Measurements from ENCODE around the gene SH3GL3. TPM values are rescaled to one million over a fixed set of nuclear protein-coding genes. Genes with fewer than 3 reads are reported as not detected.

The SH3GL3 gene
- total and polyA plus RNA-seq, 8 donors: 0.56 to 3.3 (median 1.4) TPM; not detected in 4

DNA sequence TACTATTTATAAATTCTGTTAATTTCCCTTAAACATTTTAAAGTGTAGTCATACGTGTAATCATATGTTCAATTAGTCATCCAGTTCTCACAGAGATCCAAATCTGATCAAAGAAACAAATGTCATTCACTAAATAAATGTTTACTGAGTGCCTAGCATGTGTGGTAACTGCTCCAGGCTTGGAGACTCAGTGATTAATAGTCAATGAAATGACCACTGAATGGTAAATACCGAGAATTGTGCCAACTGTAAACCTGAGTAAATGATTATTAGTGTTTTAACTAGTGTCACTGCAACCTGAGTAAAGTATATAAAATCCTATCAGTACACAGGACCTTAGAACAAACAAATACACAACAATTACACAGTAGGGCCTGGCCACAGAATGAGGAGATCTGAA, 52.3 kb downstream of the SH3GL3 start:
- Histone ChIP-seq H3K9me3 (peaks cover 0 to 12% (median 11%) of the 10 kb centered on the region in 4 donors), H3K27me3 (no peaks in the 10 kb centered on the region), H3K36me3 (no peaks in the 10 kb centered on the region), H3K27ac (no peak overlapping the region), H3K4me1 (no peaks in the 10 kb centered on the region), H3K4me3 (no peak overlapping the region)
- no peak for DNase-seq
- intact Hi-C loops (cut with DNase I; ENCODE audit: low total_unique reads): no loop called here
- WGBS, 5 donors: 53 to 68% (median 61%) methylated on average over 2 of the region's 2 CpGs
- TF ChIP-seq POLR2A (IDR thresholded peaks at IDR 0.05) (no peak), POLR2AphosphoS5 (IDR thresholded peaks at IDR 0.05) (no peak), EP300 (IDR thresholded peaks at IDR 0.05) (no peak)
- TF ChIP-seq, protein P1, sequence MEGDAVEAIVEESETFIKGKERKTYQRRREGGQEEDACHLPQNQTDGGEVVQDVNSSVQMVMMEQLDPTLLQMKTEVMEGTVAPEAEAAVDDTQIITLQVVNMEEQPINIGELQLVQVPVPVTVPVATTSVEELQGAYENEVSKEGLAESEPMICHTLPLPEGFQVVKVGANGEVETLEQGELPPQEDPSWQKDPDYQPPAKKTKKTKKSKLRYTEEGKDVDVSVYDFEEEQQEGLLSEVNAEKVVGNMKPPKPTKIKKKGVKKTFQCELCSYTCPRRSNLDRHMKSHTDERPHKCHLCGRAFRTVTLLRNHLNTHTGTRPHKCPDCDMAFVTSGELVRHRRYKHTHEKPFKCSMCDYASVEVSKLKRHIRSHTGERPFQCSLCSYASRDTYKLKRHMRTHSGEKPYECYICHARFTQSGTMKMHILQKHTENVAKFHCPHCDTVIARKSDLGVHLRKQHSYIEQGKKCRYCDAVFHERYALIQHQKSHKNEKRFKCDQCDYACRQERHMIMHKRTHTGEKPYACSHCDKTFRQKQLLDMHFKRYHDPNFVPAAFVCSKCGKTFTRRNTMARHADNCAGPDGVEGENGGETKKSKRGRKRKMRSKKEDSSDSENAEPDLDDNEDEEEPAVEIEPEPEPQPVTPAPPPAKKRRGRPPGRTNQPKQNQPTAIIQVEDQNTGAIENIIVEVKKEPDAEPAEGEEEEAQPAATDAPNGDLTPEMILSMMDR (IDR thresholded peaks at IDR 0.05): no peak

DNA sequence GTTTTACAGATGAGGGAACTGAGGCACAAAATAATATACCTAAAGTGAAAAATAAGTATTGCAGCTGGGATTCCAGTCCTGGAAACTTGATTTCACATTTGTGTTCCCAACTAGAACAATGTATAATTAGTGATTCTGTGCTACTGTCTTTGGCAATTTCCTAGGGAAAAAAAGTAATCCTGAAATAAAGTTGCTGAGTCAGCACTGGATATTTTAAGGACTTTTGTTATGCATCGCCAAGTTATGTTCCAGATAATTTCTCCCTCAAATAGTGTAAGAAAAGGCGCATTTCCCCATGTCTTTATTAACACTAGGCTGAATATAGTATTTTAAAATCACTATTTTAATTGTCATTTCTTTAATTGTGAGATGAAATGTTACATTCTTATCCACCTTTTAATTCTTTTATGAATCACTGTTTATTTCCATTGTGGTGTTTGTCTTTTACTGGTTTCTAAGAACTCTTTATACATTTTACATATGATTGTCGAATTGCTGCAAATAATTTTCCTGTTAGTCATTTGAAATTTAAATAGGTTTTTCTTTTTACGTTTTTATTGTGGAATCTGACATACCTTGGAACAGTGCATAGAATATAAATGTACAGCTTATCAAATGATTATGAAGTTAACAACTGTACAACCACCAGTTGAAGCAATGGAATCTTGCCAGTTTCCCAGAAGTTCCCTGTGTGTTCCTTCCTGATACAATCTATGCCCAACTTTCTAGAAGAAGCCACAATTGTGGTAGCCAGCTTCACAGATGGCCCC, 56.6 kb downstream of the SH3GL3 start:
- H3K27ac ChIP-seq: no peak overlapping the region
- intact Hi-C loops (cut with DNase I; ENCODE audit: low total_unique reads): no loop called here
- H3K4me3 ChIP-seq: no peak overlapping the region
- H3K36me3 ChIP-seq: no peaks in the 10 kb centered on the region
- H3K9me3 ChIP-seq: peaks cover 0 to 3% (median 2%) of the 10 kb centered on the region in 4 donors
- no peaks in the 10 kb centered on the region for H3K27me3 ChIP-seq
- TF ChIP-seq EP300 (IDR thresholded peaks at IDR 0.05): no peak
- TF ChIP-seq POLR2AphosphoS5 (IDR thresholded peaks at IDR 0.05): no peak
- no peaks in the 10 kb centered on the region for H3K4me1 ChIP-seq
- 72 to 79% (median 78%) methylated on average over 4 of the region's 4 CpGs for WGBS, 5 donors
- DNase-seq: no peak

DNA sequence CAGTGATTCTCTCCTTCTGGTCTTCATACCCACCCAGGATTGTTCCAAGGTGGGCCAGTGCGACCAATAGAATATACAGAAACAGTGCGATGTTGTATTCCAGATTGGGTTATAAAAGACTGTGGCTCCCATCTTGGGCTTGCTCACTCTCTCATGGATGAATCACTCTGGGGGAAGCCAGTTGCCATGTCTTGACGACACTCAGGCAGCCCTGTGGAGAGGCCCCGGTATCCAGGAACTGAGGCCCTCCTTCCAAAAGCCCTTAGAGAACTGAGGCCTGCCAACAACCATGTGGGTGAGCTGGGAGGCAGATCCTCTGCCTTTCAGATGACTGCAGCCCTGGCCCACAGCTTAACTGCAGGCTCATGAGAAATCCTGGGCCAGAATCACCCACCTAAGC, 57.2 kb downstream of the SH3GL3 start:
- no peaks in the 10 kb centered on the region for H3K27me3 ChIP-seq
- TF ChIP-seq, protein P1 (IDR thresholded peaks at IDR 0.05): no peak
- no peak for TF ChIP-seq EP300 (IDR thresholded peaks at IDR 0.05)
- no peak for TF ChIP-seq POLR2AphosphoS5 (IDR thresholded peaks at IDR 0.05)

DNA sequence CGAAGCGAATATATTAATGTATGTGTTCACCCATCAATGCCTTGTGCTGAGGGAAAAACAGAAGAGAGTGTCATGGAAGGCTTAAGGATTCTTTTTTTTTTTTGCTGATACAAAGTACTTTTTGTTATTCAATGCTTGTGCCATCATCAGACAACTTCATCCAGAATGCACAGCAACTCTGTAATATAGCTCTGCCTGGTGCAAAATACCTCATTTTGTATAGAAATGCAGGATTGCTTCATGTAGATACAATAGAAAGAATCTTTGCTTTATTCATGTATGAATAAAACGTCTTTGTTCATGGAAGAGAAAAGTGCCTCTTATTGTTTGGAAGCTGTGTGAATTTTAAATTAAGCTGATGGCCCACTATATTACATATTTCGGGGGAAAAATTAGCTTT, 62.9 kb downstream of the SH3GL3 start:
- no peak for TF ChIP-seq EP300 (IDR thresholded peaks at IDR 0.05)
- TF ChIP-seq POLR2A (IDR thresholded peaks at IDR 0.05): no peak
- TF ChIP-seq, protein P1 (IDR thresholded peaks at IDR 0.05): no peak
- no peak for TF ChIP-seq POLR2AphosphoS5 (IDR thresholded peaks at IDR 0.05)
- WGBS, 5 donors: 82 to 86% (median 84%) methylated on average over 4 of the region's 4 CpGs
- H3K4me1 ChIP-seq: no peaks in the 10 kb centered on the region
- no peak overlapping the region for H3K27ac ChIP-seq
- DNase-seq: no peak
- peaks cover 0 to 9% (median 0%) of the 10 kb centered on the region in 3 donors for H3K27me3 ChIP-seq
- no peaks in the 10 kb centered on the region for H3K36me3 ChIP-seq
- H3K9me3 ChIP-seq: no peaks in the 10 kb centered on the region
- H3K4me3 ChIP-seq: no peak overlapping the region
- intact Hi-C loops (cut with DNase I; ENCODE audit: low total_unique reads): no loop called here

More for the DNA sequence above, 57.2 kb downstream of the SH3GL3 start:
- Histone ChIP-seq H3K4me3 (no peak overlapping the region), H3K36me3 (no peaks in the 10 kb centered on the region), H3K9me3 (no peaks in the 10 kb centered on the region), H3K4me1 (no peaks in the 10 kb centered on the region), H3K27ac (no peak overlapping the region)
- DNase-seq: no peak
- intact Hi-C loops (cut with DNase I; ENCODE audit: low total_unique reads): no loop called here
- WGBS, 5 donors: 71 to 90% (median 85%) methylated on average over 2 to 4 of the region's 4 CpGs

DNA sequence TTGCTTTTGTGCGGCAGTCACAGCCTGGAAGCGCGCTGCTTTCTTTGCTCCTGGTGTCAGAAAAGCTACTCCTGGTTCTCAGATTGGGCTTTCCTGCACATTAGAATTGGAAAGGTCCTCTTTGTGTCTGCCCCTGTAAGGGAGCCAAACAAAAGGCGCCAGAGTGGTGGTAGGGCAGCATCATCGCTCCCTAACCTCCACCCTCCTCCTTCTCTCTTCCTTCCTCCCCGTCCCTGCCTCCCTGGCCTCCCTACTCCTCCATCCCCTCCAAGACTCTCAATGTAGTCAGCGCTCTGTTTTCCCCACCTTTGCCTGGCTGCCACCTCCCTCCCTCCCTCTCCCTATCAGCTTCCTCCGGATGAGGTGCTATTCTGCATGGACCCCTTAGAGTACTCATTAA, 65.3 kb downstream of the SH3GL3 start:
- H3K27me3 ChIP-seq: peaks cover 0 to 9% (median 0%) of the 10 kb centered on the region in 3 donors
- H3K4me3 ChIP-seq: no peak overlapping the region
- no peaks in the 10 kb centered on the region for H3K4me1 ChIP-seq
- H3K27ac ChIP-seq: no peak overlapping the region
- no peaks in the 10 kb centered on the region for H3K9me3 ChIP-seq
- intact Hi-C loops (cut with DNase I; ENCODE audit: low total_unique reads): no loop called here
- no peak for DNase-seq
- TF ChIP-seq EP300 (IDR thresholded peaks at IDR 0.05) (no peak), POLR2AphosphoS5 (IDR thresholded peaks at IDR 0.05) (no peak), POLR2A (IDR thresholded peaks at IDR 0.05) (no peak)
- TF ChIP-seq, protein P1 (IDR thresholded peaks at IDR 0.05): no peak
- H3K36me3 ChIP-seq: no peaks in the 10 kb centered on the region
- 38 to 50% (median 47%) methylated on average over 8 of the region's 8 CpGs for WGBS, 5 donors
